ENCODE data around the gene METTL2B.
"Not testable (repeated sequence)": the region's sequence is repeated elsewhere in the genome, so short reads cannot be mapped to it uniquely, and the experiment has no call there.

The METTL2B gene

GRCh38 chr7:128497405-128497804 lies 20.9 kb downstream of the METTL2B start:
- TF ChIP-seq CTCF (IDR thresholded peaks at IDR 0.05; ENCODE audit: low read length, missing control alignments), result no peak
- DNase-seq (ENCODE audit: low read depth), result no peak
- no peak overlapping the region for H3K4me3 ChIP-seq (replicated peaks; ENCODE audit: low read depth, low read length)

- H3K4me3 ChIP-seq (replicated peaks; ENCODE audit: low read depth, low read length); DNase-seq (ENCODE audit: low read depth): not testable (repeated sequence)
Observed at GRCh38 chr7:128505416-128505815, 28.9 kb downstream of the METTL2B start.

GRCh38 chr7:128506819-128507218 lies 30.3 kb downstream of the METTL2B start:
- DNase-seq (ENCODE audit: low read depth); H3K4me3 ChIP-seq (replicated peaks; ENCODE audit: low read depth, low read length): not testable (repeated sequence)

GRCh38 chr7:128507321-128507993 lies 30.9 kb downstream of the METTL2B start:
- not testable (repeated sequence) for DNase-seq (ENCODE audit: low read depth); H3K4me3 ChIP-seq (replicated peaks; ENCODE audit: low read depth, low read length)

- not testable (repeated sequence) for DNase-seq (ENCODE audit: low read depth); H3K4me3 ChIP-seq (replicated peaks; ENCODE audit: low read depth, low read length)
Observed at GRCh38 chr7:128511692-128512091, 35.1 kb downstream of the METTL2B start.

GRCh38 chr7:128515232-128515631 lies 38.7 kb downstream of the METTL2B start:
- not testable (repeated sequence) for DNase-seq (ENCODE audit: low read depth); H3K4me3 ChIP-seq (replicated peaks; ENCODE audit: low read depth, low read length)

- not testable (repeated sequence) for DNase-seq (ENCODE audit: low read depth); H3K4me3 ChIP-seq (replicated peaks; ENCODE audit: low read depth, low read length)
Observed at GRCh38 chr7:128517023-128517422, 40.5 kb downstream of the METTL2B start.

- DNase-seq (ENCODE audit: low read depth), result peak; percentile 81
Observed at GRCh38 chr7:128523226-128523931, 46.8 kb downstream of the METTL2B start.

GRCh38 chr7:128523932-128524524 lies 47.5 kb downstream of the METTL2B start:
- not testable (repeated sequence) for DNase-seq (ENCODE audit: low read depth); H3K4me3 ChIP-seq (replicated peaks; ENCODE audit: low read depth, low read length)

More at GRCh38 chr7:128523226-128523931, 46.8 kb downstream of the METTL2B start:
- H3K4me3 ChIP-seq (replicated peaks; ENCODE audit: low read depth, low read length), result not testable (repeated sequence)

GRCh38 chr7:128525584-128525983 lies 49.0 kb downstream of the METTL2B start:
- not testable (repeated sequence) for H3K4me3 ChIP-seq (replicated peaks; ENCODE audit: low read depth, low read length); DNase-seq (ENCODE audit: low read depth)

- DNase-seq (ENCODE audit: low read depth); H3K4me3 ChIP-seq (replicated peaks; ENCODE audit: low read depth, low read length): not testable (repeated sequence)
Observed at GRCh38 chr7:128526062-128526466, 49.5 kb downstream of the METTL2B start.

GRCh38 chr7:128529191-128529590 lies 52.6 kb downstream of the METTL2B start:
- H3K4me3 ChIP-seq (replicated peaks; ENCODE audit: low read depth, low read length); DNase-seq (ENCODE audit: low read depth): not testable (repeated sequence)

GRCh38 chr7:128530121-128530854 lies 53.7 kb downstream of the METTL2B start:
- not testable (repeated sequence) for DNase-seq (ENCODE audit: low read depth)
- H3K4me3 ChIP-seq (replicated peaks; ENCODE audit: low read depth, low read length), result peak overlapping the region; percentile 68

Data from fibroblast of pulmonary artery (primary cell).